HG02840 (cell line): Measurements from ENCODE around the gene GLI1.

Source experiments
- ATAC-seq: cut with Tn5 transposase; IDR thresholded peaks from one replicate; pipeline ENCODE4 v1.9.1; 2021; ENCODE audit warnings: mild to moderate bottlenecking, moderate library complexity, moderate number of reproducible peaks; ENCODE audit not compliant: unreplicated experiment, low FRiP score

The GLI1 gene

GRCh38 chr12:57459055-57459749, 383 bp upstream of the GLI1 start:
- peak; percentile 44 for ATAC-seq

- no peak for ATAC-seq
Observed at GRCh38 chr12:57460468-57460784, 841 bp downstream of the GLI1 start.

GRCh38 chr12:57460841-57461275, 1.3 kb downstream of the GLI1 start:
- ATAC-seq: no peak

GRCh38 chr12:57461276-57461916, 1.8 kb downstream of the GLI1 start:
- no peak for ATAC-seq

- no peak for ATAC-seq
Observed at GRCh38 chr12:57461917-57462250, 2.3 kb downstream of the GLI1 start.

GRCh38 chr12:57462251-57462911, 2.8 kb downstream of the GLI1 start:
- peak; percentile 62 for ATAC-seq

GRCh38 chr12:57462912-57463253, 3.3 kb downstream of the GLI1 start:
- no peak for ATAC-seq

- no peak for ATAC-seq
Observed at GRCh38 chr12:57464569-57464968, 5.0 kb downstream of the GLI1 start.

GRCh38 chr12:57465030-57465746, 5.6 kb downstream of the GLI1 start:
- ATAC-seq: no peak

- no peak for ATAC-seq
Observed at GRCh38 chr12:57465747-57466505, 6.3 kb downstream of the GLI1 start.

GRCh38 chr12:57467212-57467874, 7.8 kb downstream of the GLI1 start:
- ATAC-seq: no peak

- no peak for ATAC-seq
Observed at GRCh38 chr12:57467915-57468314, 8.3 kb downstream of the GLI1 start.

- no peak for ATAC-seq
Observed at GRCh38 chr12:57469296-57470164, 9.9 kb downstream of the GLI1 start.

- ATAC-seq: no peak
Observed at GRCh38 chr12:57470286-57470969, 10.8 kb downstream of the GLI1 start.

- ATAC-seq: no peak
Observed at GRCh38 chr12:57470970-57471656, 11.5 kb downstream of the GLI1 start.

GRCh38 chr12:57471661-57472060, 12.1 kb downstream of the GLI1 start:
- no peak for ATAC-seq

GRCh38 chr12:57472391-57472790, 12.8 kb downstream of the GLI1 start:
- ATAC-seq: no peak

- ATAC-seq: no peak
Observed at GRCh38 chr12:57473392-57473791, 13.8 kb downstream of the GLI1 start.
